CD14-positive monocyte (primary cell): ENCODE results near the gene RNU6-7. TPM values are rescaled to one million over a fixed set of nuclear protein-coding genes. Genes with fewer than 3 reads are reported as not detected.

Experiments
- DNase-seq, 3 donors: peaks; one replicate each; pipeline ENCODE4 v3.0.0-alpha.2; 2011 to 2022
- H2AFZ ChIP-seq: 2 replicates; pipeline ENCODE4 v1.6.0; 2012; ENCODE audit warnings: mild to moderate bottlenecking, low read depth, low read length, inconsistent platforms; ENCODE audit not compliant: insufficient read depth, poor library complexity, severe bottlenecking
- H3K27ac ChIP-seq, 2 donors: 1 replicate in 1 of 2; 2 replicates in 1 of 2; pipeline ENCODE4 v1.5.1; 2012 to 2013; ENCODE audit warnings: low read length in 2 of 2, control low read depth in 1 of 2, inconsistent platforms in 1 of 2, low read depth in 1 of 2, mild to moderate bottlenecking in 1 of 2
- H3K27me3 ChIP-seq, 2 donors: one replicate each; pipeline versions ENCODE4 v1.6.0 to v1.6.1; 2011 to 2013; ENCODE audit warnings: low read length in 2 of 2; ENCODE audit not compliant: control insufficient read depth in 2 of 2, insufficient read depth in 2 of 2
- H3K36me3 ChIP-seq, 2 donors: replicated peaks in 1 of 2; 1 replicate in 1 of 2; 2 replicates in 1 of 2; pipeline versions ENCODE4 v1.5.1 to v1.6.1; 2012 to 2013; ENCODE audit warnings: low read length in 2 of 2, control low read depth in 1 of 2, inconsistent platforms in 1 of 2, mild to moderate bottlenecking in 1 of 2; ENCODE audit not compliant: insufficient read depth in 2 of 2, control insufficient read depth in 1 of 2
- H3K4me1 ChIP-seq, 2 donors: 1 replicate in 1 of 2; 2 replicates in 1 of 2; pipeline versions ENCODE4 v1.5.1 to v1.6.1; 2012 to 2013; ENCODE audit warnings: low read length in 2 of 2, control low read depth in 1 of 2, inconsistent platforms in 1 of 2, mild to moderate bottlenecking in 1 of 2, moderate library complexity in 1 of 2; ENCODE audit not compliant: insufficient read depth in 2 of 2, control insufficient read depth in 1 of 2
- H3K4me2 ChIP-seq: replicated peaks from 2 replicates; pipeline ENCODE3; 2012; ENCODE audit warnings: low read length, moderate library complexity, mild to moderate bottlenecking; ENCODE audit not compliant: poor library complexity, severe bottlenecking; ENCODE audit errors: extremely low read depth
- H3K4me3 ChIP-seq, 3 experiments: fragments of 200-600 bp in 1 of 3; sonication (generic) in 1 of 3; replicated peaks in 1 of 3; 1 replicate in 2 of 3; 2 replicates in 1 of 3; pipeline ENCODE4 v1.5.1; 2011 to 2013; ENCODE audit warnings: low read length in 3 of 3, mild to moderate bottlenecking in 3 of 3, control low read depth in 2 of 3, low read depth in 2 of 3, inconsistent platforms in 1 of 3, moderate library complexity in 1 of 3
- H3K79me2 ChIP-seq: 2 replicates; pipeline ENCODE4 v1.6.0; 2012; ENCODE audit warnings: mild to moderate bottlenecking, control low read depth, inconsistent platforms, low read length, moderate library complexity; ENCODE audit not compliant: insufficient read depth
- H3K9ac ChIP-seq: 2 replicates; pipeline ENCODE4 v1.6.0; 2017; ENCODE audit warnings: low read length, mild to moderate bottlenecking; ENCODE audit not compliant: insufficient read depth, poor library complexity, severe bottlenecking
- H3K9me3 ChIP-seq, 2 donors: replicated peaks in 1 of 2; 1 replicate in 1 of 2; 2 replicates in 1 of 2; pipeline versions ENCODE4 v1.5.1 to v1.6.1; 2012 to 2013; ENCODE audit warnings: low read length in 2 of 2, control low read depth in 1 of 2; ENCODE audit not compliant: control insufficient read depth in 1 of 2, insufficient read depth in 1 of 2
- H4K20me1 ChIP-seq: 2 replicates; pipeline ENCODE4 v1.6.0; 2012; ENCODE audit warnings: mild to moderate bottlenecking, low read length, control low read depth, moderate library complexity; ENCODE audit not compliant: insufficient read depth
- H3K27ac Mint-ChIP-seq, 7 donors: one replicate each; pipeline ENCODE4 v1.8.0; 2020; ENCODE audit warnings: mild to moderate bottlenecking in 7 of 7, mixed read lengths in 7 of 7, moderate library complexity in 6 of 7, inconsistent platforms in 2 of 7
- H3K27me3 Mint-ChIP-seq, 3 donors: one replicate each; pipeline ENCODE4 v1.8.0; 2021 to 2022; ENCODE audit warnings: low read depth in 3 of 3, mild to moderate bottlenecking in 3 of 3, mixed read lengths in 3 of 3, moderate library complexity in 3 of 3, inconsistent platforms in 1 of 3
- H3K36me3 Mint-ChIP-seq, 2 donors: one replicate each; pipeline ENCODE4 v1.8.0; 2020; ENCODE audit warnings: mixed read lengths in 2 of 2, inconsistent platforms in 1 of 2, mild to moderate bottlenecking in 1 of 2
- H3K4me1 Mint-ChIP-seq: one replicate; pipeline ENCODE4 v1.8.0; 2020; ENCODE audit warnings: mild to moderate bottlenecking, mixed read lengths
- H3K4me3 Mint-ChIP-seq, 2 donors: one replicate each; pipeline ENCODE4 v1.8.0; 2020; ENCODE audit warnings: mild to moderate bottlenecking in 2 of 2, mixed read lengths in 2 of 2, moderate library complexity in 1 of 2
- H3K9me3 Mint-ChIP-seq, 7 donors: one replicate each; pipeline ENCODE4 v1.8.0; 2020 to 2022; ENCODE audit warnings: mixed read lengths in 7 of 7, mild to moderate bottlenecking in 6 of 7, moderate library complexity in 6 of 7, inconsistent platforms in 2 of 7
- WGBS: methylation state at CpG from one replicate; pipeline ENCODE4 v1.1.5; 2013; ENCODE audit warnings: missing lambda C conversion rate; ENCODE audit not compliant: insufficient coverage; 5-methylcytosine and 5-hydroxymethylcytosine counted together
- intact Hi-C, 2 donors: fragments of 100-400 bp; cut with micrococcal nuclease; formaldehyde crosslinking; loops; one replicate each; pipeline versions ENCODE4 v1.15.0 to v1.15.1; 2023
- polyA plus RNA-seq, 3 donors: library from polyadenylated mRNA; depleted of rRNA in 1 of 3; unstranded in 2 of 3; stranded (reverse) in 1 of 3; fragments of 300-500 nt in 2 of 3; fragments of >200 nt in 1 of 3; fragmentation: Illumina TruSeq in 2 of 3; gene quantifications; 1 replicate in 2 of 3; 2 replicates in 1 of 3; pipeline ENCODE4 v1.2.3, GENCODE V29; 2012 to 2021
- TF ChIP-seq, protein P1 (sequence below): fragments of 200-600 bp; IDR thresholded peaks from one replicate; pipeline ENCODE4 v1.8.0; 2022; ENCODE audit warnings: antibody characterized with exemption, mild to moderate bottlenecking

RNU6-7 gene
- polyA plus RNA-seq, 3 donors: not detected

DNA sequence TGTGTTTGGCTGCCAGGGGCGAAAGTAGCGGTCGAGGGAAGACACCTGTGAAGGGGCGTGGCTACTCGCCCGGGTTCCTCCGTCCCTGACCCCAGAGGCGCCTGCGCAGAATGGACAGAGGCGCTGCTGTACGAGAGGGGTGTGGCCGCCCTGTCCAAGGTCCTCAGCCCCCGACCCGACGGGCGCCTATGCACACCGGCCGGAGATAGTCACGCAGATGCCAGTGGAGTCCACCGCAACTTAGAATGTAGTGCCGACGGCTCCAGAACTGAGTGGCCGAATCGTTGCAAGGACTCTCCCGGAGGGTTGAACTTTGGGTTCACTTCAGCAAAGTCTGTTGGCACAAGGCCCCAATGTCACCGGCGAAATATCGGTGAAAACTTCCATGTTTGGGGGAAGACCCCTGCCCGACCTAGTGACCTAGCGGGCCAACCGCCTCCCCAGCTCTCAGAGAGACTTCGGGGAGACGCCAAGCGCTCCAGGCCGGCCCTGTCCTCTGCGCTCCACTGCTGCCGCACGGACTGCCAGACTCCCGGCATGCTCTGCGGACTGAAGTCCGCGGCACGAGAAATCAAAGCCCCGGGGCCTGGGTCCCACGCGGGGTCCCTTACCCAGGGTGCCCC, 541 bp upstream of the RNU6-7 start:
- under 1% methylated on average over 46 of the region's 46 CpGs for WGBS
- H3K27me3 ChIP-seq: peaks cover 25 to 32% of the 10 kb centered on the region in 2 donors
- peaks cover 33 to 46% (median 34%) of the 10 kb centered on the region in 3 donors for H3K27me3 Mint-ChIP-seq

DNA sequence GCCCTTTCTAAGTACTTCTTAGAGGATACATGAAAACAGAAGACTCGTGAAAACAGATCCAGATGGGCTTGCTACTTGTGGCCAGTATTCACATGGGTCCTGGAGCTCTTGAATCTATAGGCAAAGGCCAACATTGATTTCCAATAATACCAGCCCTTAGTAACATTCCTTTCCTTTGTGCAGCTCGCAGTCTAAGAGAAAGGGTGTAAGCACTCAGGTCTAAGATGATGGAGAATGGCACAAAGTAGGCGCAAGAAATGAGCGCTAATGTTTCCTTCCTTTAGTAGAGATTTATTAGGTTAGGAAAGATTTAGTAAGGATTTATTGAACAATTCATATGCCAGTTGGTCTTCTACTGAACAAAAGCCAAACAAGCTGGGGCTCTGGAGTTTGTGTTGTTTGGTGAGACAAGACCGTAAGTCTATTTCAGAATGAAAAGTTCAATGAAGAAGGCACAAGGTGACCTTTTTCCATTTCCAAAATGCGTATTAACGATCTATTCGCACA, 699 bp downstream of the RNU6-7 start:
- intact Hi-C loops: no loop called here
- Histone ChIP-seq H3K9me3 (peaks cover 0 to 12% of the 10 kb centered on the region in 2 donors), H3K27me3 (peaks cover 25 to 32% of the 10 kb centered on the region in 2 donors), H3K79me2 (no peaks in the 10 kb centered on the region), H4K20me1 (no peaks in the 10 kb centered on the region), H3K36me3 (no peaks in the 10 kb centered on the region), H3K4me1 (peaks cover 44 to 53% of the 10 kb centered on the region in 2 donors), H2AFZ (peak overlapping the region; percentile 92), H3K4me3 (peak overlapping the region; percentile 29 to 87 (median 55)), H3K4me2 (peak overlapping the region; percentile 90), H3K27ac (no peak overlapping the region), H3K9ac (no peak overlapping the region)
- DNase-seq: no peak
- TF ChIP-seq, protein P1, sequence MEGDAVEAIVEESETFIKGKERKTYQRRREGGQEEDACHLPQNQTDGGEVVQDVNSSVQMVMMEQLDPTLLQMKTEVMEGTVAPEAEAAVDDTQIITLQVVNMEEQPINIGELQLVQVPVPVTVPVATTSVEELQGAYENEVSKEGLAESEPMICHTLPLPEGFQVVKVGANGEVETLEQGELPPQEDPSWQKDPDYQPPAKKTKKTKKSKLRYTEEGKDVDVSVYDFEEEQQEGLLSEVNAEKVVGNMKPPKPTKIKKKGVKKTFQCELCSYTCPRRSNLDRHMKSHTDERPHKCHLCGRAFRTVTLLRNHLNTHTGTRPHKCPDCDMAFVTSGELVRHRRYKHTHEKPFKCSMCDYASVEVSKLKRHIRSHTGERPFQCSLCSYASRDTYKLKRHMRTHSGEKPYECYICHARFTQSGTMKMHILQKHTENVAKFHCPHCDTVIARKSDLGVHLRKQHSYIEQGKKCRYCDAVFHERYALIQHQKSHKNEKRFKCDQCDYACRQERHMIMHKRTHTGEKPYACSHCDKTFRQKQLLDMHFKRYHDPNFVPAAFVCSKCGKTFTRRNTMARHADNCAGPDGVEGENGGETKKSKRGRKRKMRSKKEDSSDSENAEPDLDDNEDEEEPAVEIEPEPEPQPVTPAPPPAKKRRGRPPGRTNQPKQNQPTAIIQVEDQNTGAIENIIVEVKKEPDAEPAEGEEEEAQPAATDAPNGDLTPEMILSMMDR: no peak
- WGBS: 0% methylated on average over 3 of the region's 8 CpGs
- H3K4me1 Mint-ChIP-seq: peaks cover 54% of the 10 kb centered on the region
- peak overlapping the region; percentile 87 to 96 for H3K4me3 Mint-ChIP-seq
- H3K36me3 Mint-ChIP-seq: peaks cover 0 to 2% of the 10 kb centered on the region in 2 donors
- peaks cover 32 to 48% (median 38%) of the 10 kb centered on the region in 3 donors for H3K27me3 Mint-ChIP-seq
- no peak overlapping the region for H3K27ac Mint-ChIP-seq
- H3K9me3 Mint-ChIP-seq: peaks cover 0 to 4% (median 0%) of the 10 kb centered on the region in 7 donors

More for the DNA sequence above, 541 bp upstream of the RNU6-7 start:
- Histone ChIP-seq H2AFZ (peak overlapping the region; percentile 92), H4K20me1 (no peaks in the 10 kb centered on the region), H3K4me1 (peaks cover 44 to 53% of the 10 kb centered on the region in 2 donors), H3K9ac (peak overlapping the region; percentile 52), H3K36me3 (no peaks in the 10 kb centered on the region), H3K79me2 (no peaks in the 10 kb centered on the region), H3K4me3 (peak overlapping the region; percentile 44 to 87 (median 63)), H3K4me2 (peak overlapping the region; percentile 90), H3K9me3 (peaks cover 0 to 12% of the 10 kb centered on the region in 2 donors), H3K27ac (no peak overlapping the region)
- Mint-ChIP-seq H3K4me1 (peaks cover 48% of the 10 kb centered on the region), H3K9me3 (peaks cover 0 to 4% (median 0%) of the 10 kb centered on the region in 7 donors), H3K27ac (peak overlapping the region in 4 of 7 donors; percentile 18 to 82 (median 34)), H3K4me3 (peak overlapping the region; percentile 87 to 96), H3K36me3 (peaks cover 0 to 2% of the 10 kb centered on the region in 2 donors)
- peak in 1 of 3 donors; percentile 39 for DNase-seq
- TF ChIP-seq, protein P1: no peak
- intact Hi-C loops: no loop called here
